RWPE2 (cell line): ENCODE results near the gene AZGP1.

Source experiments
- ATAC-seq: fragments of 200-7000 bp; cut with Tn5 transposase; 3 replicates; pipeline ENCODE4 v1.9.1; 2021; ENCODE audit warnings: low read depth
- DNase-seq: peaks from one replicate; pipeline ENCODE4 v3.0.0-alpha.2; 2020; ENCODE audit warnings: low spot score
- H3K27ac ChIP-seq: fragments of 450-650 bp; 2 replicates; pipeline ENCODE4 v1.5.1; 2017; ENCODE audit warnings: mild to moderate bottlenecking; ENCODE audit not compliant: poor library complexity, severe bottlenecking
- H3K27me3 ChIP-seq: fragments of 250-450 bp; sonication (Bioruptor Pico); 2 replicates; pipeline ENCODE4 v1.5.1; 2021; ENCODE audit warnings: mild to moderate bottlenecking, moderate library complexity; ENCODE audit not compliant: insufficient read depth, poor library complexity, severe bottlenecking
- H3K36me3 ChIP-seq: fragments of 250-450 bp; sonication (Bioruptor Pico); 2 replicates; pipeline ENCODE4 v1.5.1; 2020; ENCODE audit warnings: low read depth, mild to moderate bottlenecking, moderate library complexity
- H3K4me1 ChIP-seq: fragments of 250-450 bp; sonication (Bioruptor Pico); 2 replicates; pipeline ENCODE4 v1.5.1; 2021; ENCODE audit warnings: mild to moderate bottlenecking, moderate library complexity; ENCODE audit not compliant: insufficient read depth, poor library complexity, severe bottlenecking
- H3K4me3 ChIP-seq: fragments of 250-450 bp; sonication (Bioruptor Pico); 2 replicates; pipeline ENCODE4 v1.5.1; 2021; ENCODE audit warnings: mild to moderate bottlenecking, moderate library complexity; ENCODE audit not compliant: severe bottlenecking
- H3K9me3 ChIP-seq: fragments of 250-450 bp; sonication (Bioruptor Pico); 2 replicates; pipeline ENCODE4 v1.5.1; 2021; ENCODE audit warnings: mild to moderate bottlenecking, moderate library complexity; ENCODE audit not compliant: severe bottlenecking
- CTCF ChIP-seq: fragments of 450-650 bp; IDR thresholded peaks from one replicate; pipeline ENCODE4 v1.5.1; 2017; ENCODE audit warnings: mild to moderate bottlenecking, moderate library complexity; ENCODE audit not compliant: poor library complexity, severe bottlenecking

The AZGP1 gene

GRCh38 chr7:100019908-100020307, 44.1 kb upstream of the AZGP1 start:
- DNase-seq = no peak
- no peak for TF ChIP-seq CTCF
- peaks cover 67% of the 10 kb centered on the region for H3K36me3 ChIP-seq

DNA sequence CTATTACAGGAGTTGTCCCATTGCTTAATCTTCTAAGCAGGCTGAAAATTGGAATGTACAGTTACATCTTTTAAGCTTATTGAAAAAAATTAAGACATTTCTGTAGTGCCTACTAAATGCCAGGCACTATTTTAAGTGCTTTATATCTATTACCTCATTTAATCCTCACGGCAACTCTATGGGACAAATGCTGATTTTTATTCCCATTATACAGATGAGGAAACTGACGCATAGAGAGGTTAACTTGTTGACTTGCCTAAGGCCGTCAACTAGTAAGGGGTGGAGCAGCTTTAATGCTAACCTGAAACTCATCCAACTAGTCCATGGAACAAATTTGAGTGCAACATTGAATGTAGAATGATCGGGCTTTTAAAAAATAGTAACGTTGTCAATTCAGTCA, 42.0 kb upstream of the AZGP1 start:
- DNase-seq = no peak
- TF ChIP-seq CTCF = no peak
- H3K9me3 ChIP-seq = no peaks in the 10 kb centered on the region
- ATAC-seq = no peak
- H3K27me3 ChIP-seq = no peaks in the 10 kb centered on the region
- no peak overlapping the region for H3K4me3 ChIP-seq
- H3K36me3 ChIP-seq = peaks cover 47% of the 10 kb centered on the region
- H3K27ac ChIP-seq = no peak overlapping the region
- peaks cover 30% of the 10 kb centered on the region for H3K4me1 ChIP-seq

More at GRCh38 chr7:100019908-100020307, 44.1 kb upstream of the AZGP1 start:
- no peak for ATAC-seq
- H3K27me3 ChIP-seq = no peaks in the 10 kb centered on the region
- no peaks in the 10 kb centered on the region for H3K9me3 ChIP-seq
- no peak overlapping the region for H3K4me3 ChIP-seq
- H3K4me1 ChIP-seq = peaks cover 24% of the 10 kb centered on the region
- no peak overlapping the region for H3K27ac ChIP-seq

GRCh38 chr7:100017300-100017699, 41.5 kb upstream of the AZGP1 start:
- no peak for TF ChIP-seq CTCF
- Histone ChIP-seq H3K36me3 (peaks cover 43% of the 10 kb centered on the region), H3K27me3 (no peaks in the 10 kb centered on the region), H3K27ac (no peak overlapping the region), H3K9me3 (no peaks in the 10 kb centered on the region), H3K4me3 (no peak overlapping the region), H3K4me1 (peaks cover 31% of the 10 kb centered on the region)
- no peak for DNase-seq
- no peak for ATAC-seq

GRCh38 chr7:100016215-100016901, 40.5 kb upstream of the AZGP1 start:
- TF ChIP-seq CTCF = no peak
- no peak for ATAC-seq
- H3K27ac ChIP-seq = peak overlapping the region; percentile 62

More at GRCh38 chr7:100016215-100016901, 40.5 kb upstream of the AZGP1 start:
- peak overlapping the region; percentile 96 for H3K4me3 ChIP-seq
- no peaks in the 10 kb centered on the region for H3K9me3 ChIP-seq
- H3K36me3 ChIP-seq = peaks cover 37% of the 10 kb centered on the region
- H3K27me3 ChIP-seq = no peaks in the 10 kb centered on the region
- no peak for DNase-seq
- H3K4me1 ChIP-seq = peaks cover 28% of the 10 kb centered on the region
